ENCODE results near the gene GOLGA6A.
"Not testable (repeated sequence)": the region's sequence is repeated elsewhere in the genome, so short reads cannot be mapped to it uniquely, and the experiment has no call there.

The GOLGA6A gene

GRCh38 chr15:74108111-74108510, 25.8 kb upstream of the GOLGA6A start:
- no peak for DNase-seq (ENCODE audit: low spot score)
- no peak for FAIRE-seq

GRCh38 chr15:74099963-74100733, 17.8 kb upstream of the GOLGA6A start:
- DNase-seq (ENCODE audit: low spot score), result peak; percentile 79
- FAIRE-seq, result not testable (repeated sequence)

GRCh38 chr15:74096753-74097474, 14.6 kb upstream of the GOLGA6A start:
- DNase-seq (ENCODE audit: low spot score); FAIRE-seq: not testable (repeated sequence)

GRCh38 chr15:74095610-74096009, 13.3 kb upstream of the GOLGA6A start:
- not testable (repeated sequence) for DNase-seq (ENCODE audit: low spot score); FAIRE-seq

- not testable (repeated sequence) for DNase-seq (ENCODE audit: low spot score); FAIRE-seq
These were observed 12.2 kb upstream of the GOLGA6A start for GRCh38 chr15:74094567-74094966.

GRCh38 chr15:74075781-74076180, 6.6 kb downstream of the GOLGA6A start:
- not testable (repeated sequence) for DNase-seq (ENCODE audit: low spot score); FAIRE-seq

GRCh38 chr15:74072614-74073337, 9.6 kb downstream of the GOLGA6A start:
- DNase-seq (ENCODE audit: low spot score); FAIRE-seq: not testable (repeated sequence)

- not testable (repeated sequence) for FAIRE-seq; DNase-seq (ENCODE audit: low spot score)
These were observed 10.2 kb downstream of the GOLGA6A start for GRCh38 chr15:74072132-74072531.

- DNase-seq (ENCODE audit: low spot score); FAIRE-seq: not testable (repeated sequence)
These were observed 10.7 kb downstream of the GOLGA6A start for GRCh38 chr15:74071645-74072044.

- not testable (repeated sequence) for FAIRE-seq; DNase-seq (ENCODE audit: low spot score)
These were observed 16.5 kb downstream of the GOLGA6A start for GRCh38 chr15:74065684-74066411.

GRCh38 chr15:74064822-74065221, 17.5 kb downstream of the GOLGA6A start:
- not testable (repeated sequence) for DNase-seq (ENCODE audit: low spot score); FAIRE-seq

GRCh38 chr15:74064183-74064582, 18.2 kb downstream of the GOLGA6A start:
- DNase-seq (ENCODE audit: low spot score); FAIRE-seq: not testable (repeated sequence)

- FAIRE-seq; DNase-seq (ENCODE audit: low spot score): not testable (repeated sequence)
These were observed 18.8 kb downstream of the GOLGA6A start for GRCh38 chr15:74063425-74064146.

- FAIRE-seq, result no peak
- DNase-seq (ENCODE audit: low spot score), result no peak
These were observed 19.7 kb downstream of the GOLGA6A start for GRCh38 chr15:74062671-74063070.

GRCh38 chr15:74062236-74062635, 20.1 kb downstream of the GOLGA6A start:
- FAIRE-seq, result no peak
- DNase-seq (ENCODE audit: low spot score), result no peak

- DNase-seq (ENCODE audit: low spot score) (no peak), FAIRE-seq (no peak)
These were observed 22.1 kb downstream of the GOLGA6A start for GRCh38 chr15:74060251-74060650.

GRCh38 chr15:74059050-74059833, 23.1 kb downstream of the GOLGA6A start:
- not testable (repeated sequence) for FAIRE-seq

GRCh38 chr15:74056330-74056729, 26.0 kb downstream of the GOLGA6A start:
- not testable (repeated sequence) for DNase-seq (ENCODE audit: low spot score); FAIRE-seq

More at GRCh38 chr15:74059050-74059833, 23.1 kb downstream of the GOLGA6A start:
- DNase-seq (ENCODE audit: low spot score), result not testable (repeated sequence)

- FAIRE-seq (no peak), DNase-seq (ENCODE audit: low spot score) (no peak)
These were observed 26.5 kb downstream of the GOLGA6A start for GRCh38 chr15:74055804-74056203.

Data from urothelium cell line (cell line).